GM21786 (cell line): ENCODE results near the gene CLEC18B.
"Not testable (repeated sequence)": the region's sequence is repeated elsewhere in the genome, so short reads cannot be mapped to it uniquely, and the experiment has no call there.

Experiments
- ATAC-seq: cut with Tn5 transposase; IDR thresholded peaks from one replicate; pipeline ENCODE4 v1.9.1; 2021; ENCODE audit not compliant: unreplicated experiment

Gene CLEC18B

GRCh38 chr16:74361646-74362610 lies 59.4 kb downstream of the CLEC18B start:
- not testable (repeated sequence) for ATAC-seq
